Fibroblast of pulmonary artery (primary cell): ENCODE measurements around the gene HHAT.
A peak's percentile ranks its signal among the peaks of the same experiment; 100 is the strongest.

Source experiments
- DNase-seq: peaks from one replicate; pipeline ENCODE4 v3.0.0-alpha.2; 2010; ENCODE audit warnings: low read depth
- H3K4me3 ChIP-seq: replicated peaks from 2 replicates; pipeline ENCODE4 v1.5.1; 2011; ENCODE audit warnings: low read depth, mild to moderate bottlenecking, control low read depth, low read length, moderate library complexity
- CTCF ChIP-seq: IDR thresholded peaks from 2 replicates; pipeline ENCODE4 v1.5.1; 2011; ENCODE audit warnings: mild to moderate bottlenecking, control low read depth, low read length, inconsistent platforms; ENCODE audit errors: missing control alignments

HHAT gene

DNA sequence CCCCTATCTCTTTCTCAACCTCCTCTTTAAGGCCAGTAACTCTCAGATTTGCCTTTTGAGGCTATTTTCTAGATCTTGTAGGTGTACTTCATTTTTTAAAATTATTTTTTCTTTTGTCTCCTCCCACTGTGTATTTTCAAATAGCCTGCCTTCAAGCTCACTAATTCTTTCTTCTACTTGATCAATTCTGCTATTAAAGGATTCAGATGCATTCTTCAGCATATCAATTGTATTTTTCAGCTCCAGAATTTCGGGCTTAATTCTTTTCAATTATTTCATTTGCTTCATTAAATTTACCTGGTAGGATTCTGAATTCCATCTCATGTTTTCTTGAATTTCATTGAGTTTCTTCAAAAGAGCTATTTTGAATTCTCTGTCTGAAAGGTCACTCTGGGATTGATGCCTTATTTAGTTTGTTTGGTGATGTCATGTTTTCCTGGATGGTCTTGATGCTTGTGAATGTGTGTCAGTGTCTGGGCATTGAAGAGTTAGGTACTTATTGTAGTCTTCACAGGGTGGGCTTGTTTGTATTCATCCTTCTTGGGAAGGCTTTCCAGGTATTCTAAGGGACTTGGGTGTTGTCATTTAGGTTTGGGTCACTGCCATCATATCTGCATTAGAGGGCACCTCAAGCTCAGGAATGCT, 3.6 kb upstream of the HHAT start:
- no peak overlapping the region for H3K4me3 ChIP-seq
- TF ChIP-seq CTCF = no peak
- DNase-seq = no peak

GRCh38 chr1:210328032-210328745, 513 bp upstream of the HHAT start:
- no peak for TF ChIP-seq CTCF
- H3K4me3 ChIP-seq = peak overlapping the region; percentile 77
- no peak for DNase-seq

- no peak for DNase-seq
- H3K4me3 ChIP-seq = no peak overlapping the region
Observed at GRCh38 chr1:210330279-210330866, 1.7 kb downstream of the HHAT start.

DNA sequence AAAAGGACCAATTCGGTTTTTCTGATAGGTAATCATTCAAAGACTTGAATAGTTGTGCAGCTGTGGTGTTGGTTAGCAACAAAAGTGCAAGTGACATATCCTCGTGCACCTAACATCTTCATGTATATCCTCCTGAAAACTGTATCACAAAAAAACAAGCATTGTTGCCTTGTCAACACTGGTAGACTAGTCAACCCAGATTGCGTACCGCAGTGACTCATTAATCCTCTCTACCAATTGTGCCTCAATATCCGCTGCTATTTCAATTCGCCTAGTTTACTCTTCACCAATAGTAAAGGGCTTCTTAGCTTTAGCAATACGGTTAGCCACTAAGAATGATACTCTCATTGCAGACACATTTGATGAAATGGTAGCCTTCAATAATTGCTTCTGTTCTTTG, 3.5 kb downstream of the HHAT start:
- no peak for DNase-seq
- TF ChIP-seq CTCF = no peak
- H3K4me3 ChIP-seq = no peak overlapping the region

More at GRCh38 chr1:210330279-210330866, 1.7 kb downstream of the HHAT start:
- no peak for TF ChIP-seq CTCF

GRCh38 chr1:210332719-210333398, 4.2 kb downstream of the HHAT start:
- no peak overlapping the region for H3K4me3 ChIP-seq
- TF ChIP-seq CTCF = no peak
- DNase-seq = no peak

- TF ChIP-seq CTCF = no peak
- DNase-seq = no peak
Observed at GRCh38 chr1:210335001-210335400, 6.3 kb downstream of the HHAT start.

More at GRCh38 chr1:210335001-210335400, 6.3 kb downstream of the HHAT start:
- no peak overlapping the region for H3K4me3 ChIP-seq
